Uterus (tissue), 4 donors: Measurements from ENCODE around the gene DIABLO. TPM values are rescaled to one million over a fixed set of nuclear protein-coding genes. Genes with fewer than 3 reads are reported as not detected.

Experiments used
- DNase-seq, 2 donors: peaks; one replicate each; pipeline ENCODE4 v3.0.0-alpha.2; 2019 to 2020
- H3K27ac ChIP-seq, 2 donors: fragments of 200-600 bp; sonication (generic); 1 replicate in 1 of 2; 2 replicates in 1 of 2; pipeline ENCODE4 v1.5.1; 2016 to 2018
- H3K27me3 ChIP-seq, 2 donors: fragments of 200-600 bp; sonication (generic); one replicate each; pipeline ENCODE4 v1.5.1; 2018 to 2019; ENCODE audit warnings: control low read depth in 1 of 2
- H3K36me3 ChIP-seq, 2 donors: fragments of 200-600 bp; sonication (generic); one replicate each; pipeline ENCODE4 v1.5.1; 2019; ENCODE audit warnings: control low read depth in 1 of 2
- H3K4me1 ChIP-seq, 2 donors: fragments of 200-600 bp; sonication (generic); one replicate each; pipeline ENCODE4 v1.5.1; 2018 to 2019; ENCODE audit warnings: control low read depth in 1 of 2
- H3K4me3 ChIP-seq, 2 donors: fragments of 200-600 bp; sonication (generic); 1 replicate in 1 of 2; 2 replicates in 1 of 2; pipeline ENCODE4 v1.5.1; 2018 to 2019; ENCODE audit warnings: mild to moderate bottlenecking in 1 of 2
- H3K9me3 ChIP-seq, 2 donors: fragments of 200-600 bp; sonication (generic); one replicate each; pipeline ENCODE4 v1.5.1; 2019; ENCODE audit warnings: control low read depth in 1 of 2
- CTCF ChIP-seq, 4 experiments: fragments of 200-600 bp in 2 of 4; fragments of 450-650 bp in 2 of 4; sonication (generic) in 2 of 4; IDR thresholded peaks; one replicate each; pipeline ENCODE4 v1.5.1; 2016 to 2019; ENCODE audit warnings: antibody characterized with exemption in 4 of 4, mild to moderate bottlenecking in 2 of 4, moderate library complexity in 1 of 4
- POLR2A ChIP-seq, 2 donors: fragments of 450-650 bp; IDR thresholded peaks; one replicate each; pipeline ENCODE4 v1.6.1; 2016; ENCODE audit warnings: antibody characterized with exemption in 2 of 2, mild to moderate bottlenecking in 1 of 2, moderate library complexity in 1 of 2
- intact Hi-C: fragments of 100-400 bp; cut with DNase I; formaldehyde crosslinking; loops from one replicate; pipeline ENCODE4 v1.15.1; 2023; ENCODE audit warnings: low total_unique reads
- total RNA-seq, 4 donors: library from RNA; depleted of rRNA in 3 of 4; stranded (reverse); fragments of >200 nt in 3 of 4; gene quantifications; one replicate each; pipeline versions ENCODE4 v1.1.0 to v1.2.4, GENCODE V29; 2014 to 2023
- donor health status: DM: yes; HTN: yes; CAD: no.

Gene DIABLO
- total RNA-seq, 4 donors from 2014 or later: 46.2 to 68.9 (median 53.9) TPM

- H3K9me3 ChIP-seq: no peaks in the 10 kb centered on the region
- no peak overlapping the region for H3K4me3 ChIP-seq
- H3K27ac ChIP-seq: no peak overlapping the region
- H3K27me3 ChIP-seq: peaks cover 15 to 24% of the 10 kb centered on the region in 2 donors
- no peak for DNase-seq
- TF ChIP-seq CTCF (IDR thresholded peaks at IDR 0.05) (no peak), POLR2A (IDR thresholded peaks at IDR 0.05) (no peak)
- intact Hi-C loops: no loop called here
- peaks cover 0 to 12% of the 10 kb centered on the region in 2 donors for H3K4me1 ChIP-seq
- H3K36me3 ChIP-seq: no peaks in the 10 kb centered on the region
Observed at GRCh38 chr12:122200541-122201175, 25.2 kb downstream of the DIABLO start.

GRCh38 chr12:122199484-122200355 is 26.1 kb downstream of the DIABLO start:
- TF ChIP-seq CTCF (IDR thresholded peaks at IDR 0.05) (no peak), POLR2A (IDR thresholded peaks at IDR 0.05) (no peak)
- peaks cover 0 to 12% of the 10 kb centered on the region in 2 donors for H3K4me1 ChIP-seq
- no peak for DNase-seq
- H3K9me3 ChIP-seq: no peaks in the 10 kb centered on the region
- no peak overlapping the region for H3K27ac ChIP-seq
- intact Hi-C loops: no loop called here
- no peak overlapping the region for H3K4me3 ChIP-seq
- H3K27me3 ChIP-seq: peaks cover 11 to 22% of the 10 kb centered on the region in 2 donors
- H3K36me3 ChIP-seq: no peaks in the 10 kb centered on the region

- TF ChIP-seq CTCF (IDR thresholded peaks at IDR 0.05): no peak
- no peak for TF ChIP-seq POLR2A (IDR thresholded peaks at IDR 0.05)
- Histone ChIP-seq H3K4me1 (no peaks in the 10 kb centered on the region), H3K36me3 (no peaks in the 10 kb centered on the region), H3K4me3 (no peak overlapping the region), H3K9me3 (no peaks in the 10 kb centered on the region), H3K27ac (no peak overlapping the region), H3K27me3 (peaks cover 7 to 8% of the 10 kb centered on the region in 2 donors)
- DNase-seq: no peak
- intact Hi-C loops: no loop called here
Observed at GRCh38 chr12:122197612-122197966, 28.3 kb downstream of the DIABLO start.

- no peak for TF ChIP-seq POLR2A (IDR thresholded peaks at IDR 0.05)
- TF ChIP-seq CTCF (IDR thresholded peaks at IDR 0.05): no peak
- no peak overlapping the region for H3K4me3 ChIP-seq
- H3K4me1 ChIP-seq: no peaks in the 10 kb centered on the region
- no peaks in the 10 kb centered on the region for H3K27me3 ChIP-seq
- no peaks in the 10 kb centered on the region for H3K9me3 ChIP-seq
- intact Hi-C loops: no loop called here
- H3K27ac ChIP-seq: no peak overlapping the region
- no peaks in the 10 kb centered on the region for H3K36me3 ChIP-seq
- no peak for DNase-seq
Observed at GRCh38 chr12:122195405-122195804, 30.4 kb downstream of the DIABLO start.

GRCh38 chr12:122194804-122195203 is 31.0 kb downstream of the DIABLO start:
- Histone ChIP-seq H3K9me3 (no peaks in the 10 kb centered on the region), H3K36me3 (no peaks in the 10 kb centered on the region), H3K27me3 (no peaks in the 10 kb centered on the region), H3K4me3 (no peak overlapping the region), H3K27ac (no peak overlapping the region), H3K4me1 (no peaks in the 10 kb centered on the region)
- DNase-seq: no peak
- intact Hi-C loops: no loop called here
- no peak for TF ChIP-seq CTCF (IDR thresholded peaks at IDR 0.05)
- TF ChIP-seq POLR2A (IDR thresholded peaks at IDR 0.05): no peak
